CD8-positive, alpha-beta memory T cell (primary cell): ENCODE measurements around the gene FAXDC2. TPM values are rescaled to one million over a fixed set of nuclear protein-coding genes. Genes with fewer than 3 reads are reported as not detected.

Experiments
- CTCF ChIA-PET: fragments of 350-600 bp; sonication (Branson Sonifier 250); formaldehyde crosslinking; loops from one replicate; lab custom pipeline; 2021; ENCODE audit warnings: antibody characterized with exemption; lab: Charles Lee
- POLR2A ChIA-PET: fragments of 350-600 bp; sonication (Branson Sonifier 250); formaldehyde crosslinking; loops from one replicate; lab custom pipeline; 2021; ENCODE audit warnings: antibody characterized with exemption; lab: Charles Lee
- DNase-seq, 5 donors: peaks; one replicate each; pipeline versions ENCODE4 v3.0.0 to v3.0.0-alpha.2; 2020 to 2022; ENCODE audit warnings: mixed read lengths in 1 of 5
- H3K27ac ChIP-seq: one replicate; pipeline ENCODE4 v1.7.0; 2013; ENCODE audit warnings: low read depth, mild to moderate bottlenecking, low read length, moderate library complexity
- H3K27me3 ChIP-seq: 2 replicates; pipeline ENCODE4 v1.7.0; 2013; ENCODE audit warnings: low read length, mild to moderate bottlenecking; ENCODE audit not compliant: insufficient read depth, poor library complexity, severe bottlenecking
- H3K36me3 ChIP-seq: 2 replicates; pipeline ENCODE4 v1.7.0; 2013; ENCODE audit warnings: mild to moderate bottlenecking, low read length, moderate library complexity; ENCODE audit not compliant: insufficient read depth
- H3K4me1 ChIP-seq: 2 replicates; pipeline ENCODE4 v1.7.0; 2013; ENCODE audit warnings: mild to moderate bottlenecking, low read length, moderate library complexity; ENCODE audit not compliant: insufficient read depth
- H3K4me3 ChIP-seq: 2 replicates; pipeline ENCODE4 v1.7.0; 2013; ENCODE audit warnings: mild to moderate bottlenecking, low read length
- H3K9me3 ChIP-seq: 2 replicates; pipeline ENCODE4 v1.7.0; 2013; ENCODE audit warnings: mild to moderate bottlenecking, low read length
- H3K27ac Mint-ChIP-seq, 8 donors: one replicate each; pipeline ENCODE4 v1.8.0; 2020 to 2021; ENCODE audit warnings: mixed read lengths in 8 of 8, mild to moderate bottlenecking in 6 of 8, inconsistent platforms in 3 of 8, moderate library complexity in 3 of 8
- H3K27me3 Mint-ChIP-seq, 2 donors: one replicate each; pipeline ENCODE4 v1.8.0; 2020 to 2021; ENCODE audit warnings: mixed read lengths in 2 of 2, mild to moderate bottlenecking in 1 of 2, moderate library complexity in 1 of 2
- H3K36me3 Mint-ChIP-seq, 3 donors: one replicate each; pipeline ENCODE4 v1.8.0; 2020 to 2021; ENCODE audit warnings: mixed read lengths in 3 of 3, inconsistent platforms in 1 of 3, mild to moderate bottlenecking in 1 of 3
- H3K4me1 Mint-ChIP-seq, 3 donors: one replicate each; pipeline ENCODE4 v1.8.0; 2020 to 2021; ENCODE audit warnings: mixed read lengths in 3 of 3, inconsistent platforms in 1 of 3, mild to moderate bottlenecking in 1 of 3
- H3K4me3 Mint-ChIP-seq, 7 donors: one replicate each; pipeline ENCODE4 v1.8.0; 2020 to 2021; ENCODE audit warnings: mixed read lengths in 7 of 7, mild to moderate bottlenecking in 6 of 7, moderate library complexity in 4 of 7, inconsistent platforms in 2 of 7
- H3K9me3 Mint-ChIP-seq, 5 donors: one replicate each; pipeline ENCODE4 v1.8.0; 2020 to 2022; ENCODE audit warnings: mixed read lengths in 5 of 5, mild to moderate bottlenecking in 3 of 5, moderate library complexity in 2 of 5, inconsistent platforms in 1 of 5
- polyA plus RNA-seq: library from polyadenylated mRNA; unstranded; fragments of 300-500 nt; fragmentation: Illumina TruSeq; gene quantifications from one replicate; pipeline ENCODE4 v1.2.3, GENCODE V29; 2021
- total RNA-seq, 2 experiments: library from RNA; stranded (reverse); gene quantifications; one replicate each; pipeline ENCODE4 v1.2.3, GENCODE V29; 2021

Gene FAXDC2
- total and polyA plus RNA-seq, 3 experiments from 2014 or later, result 0.18 to 1.0 TPM; not detected in 1

DNA sequence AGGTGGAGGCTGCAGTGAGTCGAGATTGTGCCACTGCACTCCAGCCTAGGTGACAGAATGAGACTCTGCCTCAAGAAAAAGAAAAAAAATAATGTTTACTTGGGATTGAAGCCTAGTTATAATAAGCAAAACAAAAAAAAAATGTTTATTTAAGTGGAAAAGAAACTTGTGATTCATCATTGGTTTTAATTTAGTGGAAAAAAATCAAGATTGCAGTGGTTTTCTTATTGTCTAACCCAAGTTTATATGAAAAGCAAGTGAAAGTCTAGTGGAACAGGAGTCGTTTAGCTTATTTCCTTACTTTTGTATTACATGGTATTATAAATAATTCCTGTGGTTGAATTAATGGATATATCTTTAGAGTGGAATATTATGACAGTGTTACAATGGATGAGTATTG is 16.4 kb upstream of the FAXDC2 start:
- peaks cover 40% of the 10 kb centered on the region for H3K36me3 ChIP-seq

DNA sequence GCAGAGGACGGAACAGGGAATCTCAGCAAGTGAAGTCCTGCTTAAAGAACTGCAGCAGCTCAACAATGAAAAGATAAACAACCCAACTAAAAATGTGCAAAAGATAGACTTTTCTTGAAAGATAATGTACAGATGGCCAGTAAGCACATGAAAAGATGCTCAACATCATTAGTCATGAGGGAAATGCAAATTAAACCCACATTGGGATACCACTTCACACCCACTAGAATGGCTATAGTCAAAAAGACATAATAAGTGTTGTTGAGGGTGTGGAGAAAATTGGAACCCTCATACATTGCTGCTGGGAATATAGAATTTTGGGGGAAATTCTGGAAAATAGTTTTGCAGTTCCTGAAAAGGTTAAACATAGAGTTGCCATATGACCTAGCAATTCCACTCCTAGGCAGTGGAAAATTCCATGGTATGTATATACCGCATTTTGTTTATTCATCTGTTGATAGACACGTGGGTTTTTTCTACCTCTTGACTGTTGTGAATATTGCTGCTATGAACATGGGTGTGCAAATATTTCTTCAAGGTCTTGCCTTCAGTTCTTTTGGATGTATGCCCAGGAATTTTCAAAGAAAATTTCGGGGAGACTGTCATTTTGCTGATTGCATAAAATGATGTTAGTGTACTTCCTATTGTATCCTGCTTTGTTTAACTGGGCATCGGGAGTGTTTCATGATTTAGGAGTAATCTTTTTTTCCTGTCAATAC is 15.2 kb upstream of the FAXDC2 start:
- Histone ChIP-seq H3K9me3 (no peaks in the 10 kb centered on the region), H3K4me1 (peaks cover 27% of the 10 kb centered on the region), H3K27me3 (no peaks in the 10 kb centered on the region), H3K4me3 (no peak overlapping the region), H3K27ac (no peak overlapping the region), H3K36me3 (peaks cover 30% of the 10 kb centered on the region)
- H3K4me1 Mint-ChIP-seq, result peaks cover 34 to 60% (median 54%) of the 10 kb centered on the region in 3 donors
- POLR2A ChIA-PET, result no interaction called here
- CTCF ChIA-PET, result no interaction called here
- no peak for DNase-seq
- no peaks in the 10 kb centered on the region for H3K27me3 Mint-ChIP-seq
- no peaks in the 10 kb centered on the region for H3K9me3 Mint-ChIP-seq
- peak overlapping the region in 3 of 8 donors; percentile 29 to 68 (median 68) for H3K27ac Mint-ChIP-seq
- no peak overlapping the region for H3K4me3 Mint-ChIP-seq
- peaks cover 0 to 66% (median 17%) of the 10 kb centered on the region in 3 donors for H3K36me3 Mint-ChIP-seq

More for the DNA sequence above, 16.4 kb upstream of the FAXDC2 start:
- Histone ChIP-seq H3K27me3 (no peaks in the 10 kb centered on the region), H3K9me3 (no peaks in the 10 kb centered on the region), H3K4me1 (peaks cover 16% of the 10 kb centered on the region), H3K4me3 (no peak overlapping the region), H3K27ac (no peak overlapping the region)
- no peak overlapping the region for H3K4me3 Mint-ChIP-seq
- no peaks in the 10 kb centered on the region for H3K9me3 Mint-ChIP-seq
- H3K27ac Mint-ChIP-seq, result peak overlapping the region in 4 of 8 donors; percentile 4 to 83 (median 44)
- POLR2A ChIA-PET, result interaction anchor here (0.8 kb wide), 1 partner anchor 8 kb away, joined by 3 read pairs; the partner anchor contains the start of gene CNOT8
- CTCF ChIA-PET, result interaction anchor here (0.6 to 1.0 kb wide), 2 partner anchors 65 to 129 kb away, joined by 3 read pairs; no protein-coding TSS in a partner anchor
- H3K4me1 Mint-ChIP-seq, result peaks cover 27 to 47% (median 44%) of the 10 kb centered on the region in 3 donors
- DNase-seq, result no peak
- H3K27me3 Mint-ChIP-seq, result no peaks in the 10 kb centered on the region
- peaks cover 0 to 73% (median 23%) of the 10 kb centered on the region in 3 donors for H3K36me3 Mint-ChIP-seq

DNA sequence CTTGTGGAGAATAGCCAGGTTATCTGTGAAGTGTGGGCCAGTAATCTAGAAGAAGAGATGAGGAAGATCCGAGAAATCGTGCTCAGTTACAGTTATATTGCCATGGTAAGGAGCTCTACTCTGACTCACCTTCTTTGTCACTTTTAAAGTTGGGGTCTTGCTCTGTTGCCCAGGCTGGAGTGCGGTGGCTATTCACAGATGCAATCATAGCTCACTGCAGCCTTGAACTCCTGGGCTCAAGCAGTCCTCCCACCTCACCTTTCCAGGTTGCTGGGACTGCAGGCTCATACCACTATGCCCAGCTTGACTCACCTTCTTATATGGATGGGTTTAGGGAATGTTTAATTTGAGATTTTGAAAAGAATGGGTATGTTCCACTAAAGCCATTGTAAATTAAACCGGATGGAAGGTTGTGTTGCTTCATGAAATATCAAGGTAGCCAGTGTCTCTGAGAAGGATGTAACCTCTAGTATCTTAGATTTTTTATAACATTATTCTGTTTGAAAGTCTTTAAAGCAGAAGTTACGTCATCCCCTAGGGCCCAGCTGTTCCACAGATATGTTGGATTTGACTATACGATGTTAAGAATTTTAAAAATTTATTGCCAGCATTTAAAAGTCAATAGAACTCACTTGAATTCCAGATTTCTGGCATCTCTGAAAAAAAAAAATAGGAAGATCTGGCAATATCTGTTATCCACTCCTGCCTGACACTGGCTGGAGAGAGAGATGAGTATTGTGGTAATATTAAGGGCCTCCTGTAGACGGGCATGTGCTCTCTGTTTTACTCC is 13.1 kb upstream of the FAXDC2 start:
- Mint-ChIP-seq H3K27ac (peak overlapping the region in 3 of 8 donors; percentile 6 to 72 (median 61)), H3K9me3 (no peaks in the 10 kb centered on the region), H3K4me1 (peaks cover 49 to 67% (median 63%) of the 10 kb centered on the region in 3 donors), H3K36me3 (peaks cover 0 to 68% (median 15%) of the 10 kb centered on the region in 3 donors), H3K27me3 (no peaks in the 10 kb centered on the region), H3K4me3 (peak overlapping the region in 3 of 7 donors; percentile 5 to 56 (median 6))
- ChIA-PET CTCF (no interaction called here), POLR2A (interaction anchor here (0.7 kb wide), 1 partner anchor 20 kb away, joined by 3 read pairs; no protein-coding TSS in a partner anchor)
- H3K4me3 ChIP-seq, result no peak overlapping the region
- DNase-seq, result no peak
- no peaks in the 10 kb centered on the region for H3K9me3 ChIP-seq
- peaks cover 36% of the 10 kb centered on the region for H3K4me1 ChIP-seq
- H3K36me3 ChIP-seq, result peaks cover 24% of the 10 kb centered on the region
- no peaks in the 10 kb centered on the region for H3K27me3 ChIP-seq
- H3K27ac ChIP-seq, result no peak overlapping the region

DNA sequence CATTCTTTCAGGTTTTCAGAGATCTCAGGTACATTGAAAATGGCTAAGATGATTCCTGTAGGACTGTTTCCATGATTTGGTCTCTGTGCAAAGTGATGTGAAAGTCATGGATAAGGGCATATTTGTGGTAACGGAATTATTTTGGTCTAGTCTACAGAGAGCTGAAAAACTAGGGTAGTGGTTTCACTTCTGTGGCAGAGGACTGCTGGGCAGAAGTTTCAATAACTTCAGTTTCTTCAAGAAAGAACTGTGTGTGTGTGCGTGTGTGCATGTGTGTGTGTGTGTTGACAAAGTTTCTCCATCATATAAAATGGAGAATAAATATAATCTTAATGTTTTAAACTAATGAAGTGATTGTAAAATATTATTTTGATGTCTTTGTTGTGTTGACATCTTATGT is 12.4 kb upstream of the FAXDC2 start:
- Histone ChIP-seq H3K4me3 (no peak overlapping the region), H3K27ac (no peak overlapping the region), H3K4me1 (peaks cover 36% of the 10 kb centered on the region), H3K36me3 (peaks cover 22% of the 10 kb centered on the region), H3K9me3 (no peaks in the 10 kb centered on the region), H3K27me3 (no peaks in the 10 kb centered on the region)
- DNase-seq, result no peak
- peak overlapping the region in 5 of 8 donors; percentile 12 to 74 (median 29) for H3K27ac Mint-ChIP-seq
- H3K4me1 Mint-ChIP-seq, result peaks cover 49 to 66% (median 62%) of the 10 kb centered on the region in 3 donors
- peaks cover 0 to 71% (median 15%) of the 10 kb centered on the region in 3 donors for H3K36me3 Mint-ChIP-seq
- no peaks in the 10 kb centered on the region for H3K9me3 Mint-ChIP-seq
- POLR2A ChIA-PET, result no interaction called here
- CTCF ChIA-PET, result no interaction called here
- no peaks in the 10 kb centered on the region for H3K27me3 Mint-ChIP-seq
- peak overlapping the region in 6 of 7 donors; percentile 5 to 58 (median 30) for H3K4me3 Mint-ChIP-seq

DNA sequence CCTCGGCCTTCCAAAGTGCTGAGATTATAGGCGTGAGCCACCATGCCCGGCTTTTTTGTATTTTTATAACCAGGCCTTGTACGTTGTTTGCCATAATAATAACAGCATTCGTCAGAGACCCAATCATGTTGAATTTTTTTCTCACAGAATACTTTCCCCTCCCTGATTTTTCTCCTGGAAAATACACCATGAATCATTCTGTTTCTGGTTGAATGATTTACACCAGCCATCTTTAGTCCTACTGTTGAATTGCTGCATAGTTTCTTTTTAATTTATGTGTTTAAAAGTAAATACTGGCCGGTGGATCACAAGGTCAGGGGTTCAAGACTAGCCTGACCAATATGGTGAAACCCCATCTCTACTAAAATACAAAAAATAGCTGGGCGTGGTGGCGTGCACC is 11.5 kb upstream of the FAXDC2 start:
- Histone ChIP-seq H3K36me3 (peaks cover 22% of the 10 kb centered on the region), H3K27ac (no peak overlapping the region), H3K4me3 (no peak overlapping the region), H3K9me3 (no peaks in the 10 kb centered on the region), H3K27me3 (no peaks in the 10 kb centered on the region), H3K4me1 (peaks cover 40% of the 10 kb centered on the region)
- Mint-ChIP-seq H3K27ac (peak overlapping the region in 5 of 8 donors; percentile 4 to 68 (median 32)), H3K9me3 (no peaks in the 10 kb centered on the region), H3K36me3 (peaks cover 0 to 66% (median 12%) of the 10 kb centered on the region in 3 donors), H3K4me1 (peaks cover 49 to 63% (median 61%) of the 10 kb centered on the region in 3 donors), H3K4me3 (peak overlapping the region; percentile 11 to 86 (median 36)), H3K27me3 (no peaks in the 10 kb centered on the region)
- POLR2A ChIA-PET, result no interaction called here
- CTCF ChIA-PET, result no interaction called here
- no peak for DNase-seq

DNA sequence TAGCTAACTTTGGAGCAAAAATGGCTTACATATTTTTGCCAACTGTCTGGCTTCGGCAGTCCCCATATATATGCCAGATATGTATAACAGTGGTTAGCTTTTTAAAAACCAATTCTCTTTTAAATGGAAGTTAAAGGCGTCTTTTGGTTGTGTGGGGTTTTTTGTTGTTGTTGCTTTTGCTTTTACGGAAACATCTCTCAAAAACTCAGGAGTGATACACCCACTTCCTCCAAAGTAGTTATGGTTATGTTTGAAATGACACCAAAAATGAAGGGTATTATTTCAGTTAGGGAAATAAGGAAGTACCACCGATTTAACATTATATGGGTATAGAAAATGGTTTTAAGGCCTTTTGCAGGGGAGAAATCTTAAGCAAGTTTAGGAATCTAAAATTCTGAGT is 10.4 kb upstream of the FAXDC2 start:
- no peaks in the 10 kb centered on the region for H3K9me3 Mint-ChIP-seq
- peak overlapping the region; percentile 92 to 100 (median 99) for H3K27ac Mint-ChIP-seq
- Histone ChIP-seq H3K4me3 (peak overlapping the region; percentile 87), H3K4me1 (peaks cover 42% of the 10 kb centered on the region), H3K27me3 (no peaks in the 10 kb centered on the region), H3K36me3 (peaks cover 18% of the 10 kb centered on the region), H3K27ac (peak overlapping the region; percentile 99), H3K9me3 (no peaks in the 10 kb centered on the region)
- H3K27me3 Mint-ChIP-seq, result no peaks in the 10 kb centered on the region
- H3K4me1 Mint-ChIP-seq, result peaks cover 52 to 64% (median 63%) of the 10 kb centered on the region in 3 donors
- POLR2A ChIA-PET, result no interaction called here
- H3K36me3 Mint-ChIP-seq, result peaks cover 0 to 57% (median 10%) of the 10 kb centered on the region in 3 donors
- H3K4me3 Mint-ChIP-seq, result peak overlapping the region; percentile 86 to 94 (median 92)
- CTCF ChIA-PET, result no interaction called here
- DNase-seq, result no peak

DNA sequence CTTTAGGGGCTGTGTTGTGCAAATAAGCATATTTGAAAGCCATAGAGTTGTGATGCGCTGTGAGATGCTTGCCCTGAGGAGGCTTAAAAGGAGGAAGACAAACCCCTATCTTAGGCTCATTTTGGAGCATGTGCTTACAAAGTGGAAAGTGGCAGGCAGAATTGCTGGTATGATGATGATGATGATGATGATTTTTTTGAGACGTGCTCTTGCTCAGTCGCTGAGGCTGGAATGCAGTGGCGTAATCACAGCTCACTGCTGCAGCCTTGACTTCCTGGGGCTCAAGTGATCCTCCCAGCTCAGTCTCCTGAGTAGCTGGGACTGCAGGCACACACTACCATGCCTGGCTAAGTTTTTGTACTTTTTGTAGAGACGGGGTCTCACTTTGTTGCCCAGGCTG is 9.7 kb upstream of the FAXDC2 start:
- POLR2A ChIA-PET, result no interaction called here
- Mint-ChIP-seq H3K27me3 (no peaks in the 10 kb centered on the region), H3K4me1 (peaks cover 50 to 62% (median 58%) of the 10 kb centered on the region in 3 donors), H3K9me3 (no peaks in the 10 kb centered on the region), H3K4me3 (peak overlapping the region; percentile 86 to 94 (median 92)), H3K27ac (peak overlapping the region; percentile 92 to 100 (median 99)), H3K36me3 (peaks cover 0 to 51% (median 5%) of the 10 kb centered on the region in 3 donors)
- DNase-seq, result no peak
- peak overlapping the region; percentile 99 for H3K27ac ChIP-seq
- H3K36me3 ChIP-seq, result peaks cover 11% of the 10 kb centered on the region
- no peaks in the 10 kb centered on the region for H3K27me3 ChIP-seq
- H3K4me3 ChIP-seq, result peak overlapping the region; percentile 87
- CTCF ChIA-PET, result no interaction called here
- no peaks in the 10 kb centered on the region for H3K9me3 ChIP-seq
- H3K4me1 ChIP-seq, result peaks cover 42% of the 10 kb centered on the region
